HG02981 (cell line): ENCODE measurements around the gene RHOBTB3.
A peak's percentile ranks its signal among the peaks of the same experiment; 100 is the strongest.

Source experiments
- ATAC-seq: cut with Tn5 transposase; IDR thresholded peaks from one replicate; pipeline ENCODE4 v1.9.1; 2021; ENCODE audit warnings: mild to moderate bottlenecking, moderate library complexity; ENCODE audit not compliant: unreplicated experiment

Gene RHOBTB3

GRCh38 chr5:95762652-95763041, 31.5 kb downstream of the RHOBTB3 start:
- no peak for ATAC-seq

- no peak for ATAC-seq
Measured at GRCh38 chr5:95763941-95764340, 32.8 kb downstream of the RHOBTB3 start.

GRCh38 chr5:95768731-95769130, 37.6 kb downstream of the RHOBTB3 start:
- ATAC-seq, result no peak

GRCh38 chr5:95770830-95771708, 39.9 kb downstream of the RHOBTB3 start:
- no peak for ATAC-seq

DNA sequence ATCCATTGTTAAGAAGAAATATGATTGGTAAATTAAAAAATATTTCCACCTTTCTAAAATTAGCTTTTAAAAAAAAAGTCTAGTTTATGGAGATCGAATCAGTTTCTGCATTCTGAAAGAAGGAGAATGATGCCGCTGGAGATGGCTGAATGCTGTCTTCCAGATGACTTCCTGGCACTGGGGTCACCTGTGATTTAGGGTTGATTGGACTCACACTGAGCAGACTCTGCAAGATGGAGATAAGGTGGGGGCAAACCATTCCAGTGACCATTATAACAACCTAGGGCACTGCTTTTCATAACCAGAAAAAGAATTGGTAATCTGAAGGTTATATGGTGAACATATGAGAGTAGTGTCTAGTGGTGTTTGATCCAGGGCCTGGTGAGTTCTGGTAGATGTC, 40.8 kb downstream of the RHOBTB3 start:
- ATAC-seq, result no peak

GRCh38 chr5:95773335-95774059, 42.4 kb downstream of the RHOBTB3 start:
- ATAC-seq, result no peak

GRCh38 chr5:95777441-95777840, 46.3 kb downstream of the RHOBTB3 start:
- ATAC-seq, result no peak

- ATAC-seq, result no peak
Measured at GRCh38 chr5:95778713-95779436, 47.7 kb downstream of the RHOBTB3 start.

GRCh38 chr5:95779611-95780010, 48.5 kb downstream of the RHOBTB3 start:
- ATAC-seq, result no peak

- no peak for ATAC-seq
Measured at GRCh38 chr5:95780597-95780996, 49.5 kb downstream of the RHOBTB3 start.

GRCh38 chr5:95781101-95781583, 50.0 kb downstream of the RHOBTB3 start:
- peak; percentile 96 for ATAC-seq

GRCh38 chr5:95782181-95782580, 51.0 kb downstream of the RHOBTB3 start:
- no peak for ATAC-seq

- ATAC-seq, result no peak
Measured at GRCh38 chr5:95783661-95784060, 52.5 kb downstream of the RHOBTB3 start.

DNA sequence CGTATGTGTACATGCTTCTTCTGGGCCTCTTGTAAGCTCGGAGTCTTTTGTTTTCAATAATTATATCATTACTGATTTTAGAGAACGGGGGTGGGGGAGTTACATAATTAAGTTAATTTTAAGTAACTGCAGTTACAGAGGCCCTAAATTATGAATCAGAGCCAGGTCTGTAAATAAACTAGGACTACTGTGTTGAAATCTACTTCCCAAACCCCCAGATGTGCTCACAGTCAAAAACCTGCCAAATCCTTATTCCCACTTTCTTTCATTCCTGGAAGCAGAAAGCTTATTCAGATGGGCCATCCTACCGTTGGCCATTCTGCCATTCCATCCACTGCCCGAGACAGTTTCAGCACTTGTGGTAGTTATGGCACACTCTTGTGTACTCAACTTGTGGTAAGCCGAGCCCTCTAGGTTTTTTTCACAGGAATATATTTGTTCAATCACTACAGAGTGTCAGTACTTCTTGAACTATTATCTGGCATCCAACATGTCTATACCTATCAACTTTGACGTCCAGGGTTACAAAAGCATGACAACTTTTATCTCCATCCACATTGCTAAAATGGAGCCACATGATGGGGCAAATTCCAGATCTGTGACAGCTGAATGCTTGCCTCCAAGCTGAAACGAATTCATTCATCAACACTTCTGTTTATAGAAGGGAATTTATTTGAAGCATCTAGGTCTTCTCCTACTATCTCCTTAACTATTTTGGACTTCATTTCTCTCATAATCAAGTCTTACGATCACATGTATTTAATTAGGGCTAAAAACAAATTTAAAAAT, 53.6 kb downstream of the RHOBTB3 start:
- ATAC-seq, result no peak

- ATAC-seq, result no peak
Measured at GRCh38 chr5:95786821-95787418, 55.8 kb downstream of the RHOBTB3 start.

DNA sequence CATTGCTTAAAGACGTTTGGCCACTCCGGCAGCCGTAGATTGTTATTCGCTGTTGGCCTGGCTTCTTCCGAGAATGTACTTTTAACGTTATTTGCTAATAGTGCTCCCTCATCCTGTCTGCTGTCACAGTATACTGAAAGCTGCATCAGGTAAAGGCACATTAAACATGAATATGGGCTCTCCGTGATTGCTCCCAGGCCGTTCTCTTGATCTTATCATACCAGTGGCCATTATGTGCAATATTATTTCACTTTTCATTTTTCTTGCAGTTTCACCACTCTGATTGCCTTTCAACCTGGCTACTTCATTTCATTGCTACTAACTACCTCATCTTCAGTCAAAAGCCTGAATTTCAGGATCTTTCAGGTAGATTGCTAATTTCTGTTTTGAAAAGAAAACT, 57.4 kb downstream of the RHOBTB3 start:
- ATAC-seq, result no peak

- ATAC-seq, result no peak
Measured at GRCh38 chr5:95791751-95792150, 60.6 kb downstream of the RHOBTB3 start.

DNA sequence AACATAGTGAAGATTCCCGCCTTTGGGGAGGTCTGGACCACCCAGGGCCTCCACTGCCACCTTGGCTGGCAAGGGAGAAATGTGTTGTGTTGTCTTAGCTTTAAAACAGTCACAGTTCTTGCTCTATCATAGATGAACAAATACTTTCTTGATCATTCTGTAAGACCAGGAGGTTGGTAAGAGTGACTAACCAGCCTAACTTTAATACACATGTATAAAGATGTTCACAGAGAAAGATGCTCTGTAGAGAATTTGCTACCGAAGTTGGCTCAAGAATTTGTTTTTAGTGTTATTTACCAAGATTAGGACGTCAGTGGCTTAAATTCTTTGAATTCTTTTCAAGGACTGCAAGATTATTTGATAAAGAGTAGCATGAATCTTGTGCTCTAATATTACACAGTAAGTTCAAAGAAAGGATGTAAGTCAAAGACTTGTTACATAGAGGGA, 63.0 kb downstream of the RHOBTB3 start:
- no peak for ATAC-seq

DNA sequence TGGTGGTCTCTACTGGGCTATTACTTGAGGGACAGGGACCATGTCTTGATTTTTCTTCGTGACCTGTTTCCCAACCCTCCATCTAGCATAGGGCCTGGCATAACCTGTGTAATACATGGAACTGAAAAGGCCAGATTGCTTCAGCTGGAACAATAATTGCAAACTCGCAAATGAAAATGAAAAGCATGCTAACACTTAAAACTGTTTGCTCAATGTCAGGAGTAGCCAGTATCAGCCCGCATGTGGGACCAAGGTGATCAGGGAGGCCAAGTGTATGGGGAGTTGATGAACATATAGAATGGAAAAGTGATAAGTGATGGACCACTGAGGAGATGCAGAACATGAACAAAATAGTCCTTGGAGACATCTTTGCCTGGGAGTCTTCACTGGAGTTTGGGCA, 66.2 kb downstream of the RHOBTB3 start:
- ATAC-seq, result no peak

GRCh38 chr5:95798048-95798447, 66.9 kb downstream of the RHOBTB3 start:
- no peak for ATAC-seq
